Anterior cingulate cortex (tissue), 58 donors: ENCODE measurements around the gene MAP7.

ENCODE experiments used
- DNase-seq, 58 donors: peaks; one replicate each; lab custom pipeline; 2025; lab: John Stamatoyannopoulos, UW

The MAP7 gene

DNA sequence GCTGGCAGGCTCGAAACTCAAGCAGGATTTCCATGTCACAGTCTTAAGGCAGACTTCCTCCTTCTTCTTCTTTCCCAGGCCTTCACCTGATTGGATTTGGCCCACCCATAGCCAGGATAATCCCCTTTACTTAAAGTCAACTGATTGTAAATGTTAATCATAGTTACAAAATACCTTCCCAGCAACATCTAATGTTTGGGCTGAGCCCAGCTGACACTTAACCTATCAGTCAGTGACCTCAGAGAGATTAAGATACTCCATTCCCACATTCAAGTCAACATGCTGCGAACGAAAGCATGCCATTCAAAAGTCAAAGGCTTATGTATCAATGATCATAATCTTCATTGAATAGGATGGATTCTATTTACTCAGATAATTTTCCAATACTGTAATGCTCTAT is 16.0 kb downstream of the MAP7 start:
- no peak for DNase-seq

DNA sequence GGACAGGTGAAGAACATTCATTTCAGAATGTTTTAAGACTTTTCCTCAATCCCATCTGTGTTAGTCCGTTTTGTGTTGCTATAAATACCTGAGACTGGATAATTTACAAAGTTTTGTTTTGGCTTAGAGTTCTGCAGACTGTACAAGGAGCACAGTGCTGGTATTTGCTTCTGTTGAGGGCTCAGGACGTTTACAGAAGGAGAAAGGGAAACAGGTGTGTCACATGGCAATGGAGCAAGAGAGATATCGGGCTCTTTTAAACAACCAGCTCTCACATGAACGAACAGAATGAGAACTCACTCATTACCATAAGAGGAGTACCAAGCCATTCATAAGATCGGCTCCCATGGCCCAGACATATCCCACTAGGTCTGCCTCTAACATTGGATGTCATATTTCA is 16.7 kb downstream of the MAP7 start:
- DNase-seq = no peak

DNA sequence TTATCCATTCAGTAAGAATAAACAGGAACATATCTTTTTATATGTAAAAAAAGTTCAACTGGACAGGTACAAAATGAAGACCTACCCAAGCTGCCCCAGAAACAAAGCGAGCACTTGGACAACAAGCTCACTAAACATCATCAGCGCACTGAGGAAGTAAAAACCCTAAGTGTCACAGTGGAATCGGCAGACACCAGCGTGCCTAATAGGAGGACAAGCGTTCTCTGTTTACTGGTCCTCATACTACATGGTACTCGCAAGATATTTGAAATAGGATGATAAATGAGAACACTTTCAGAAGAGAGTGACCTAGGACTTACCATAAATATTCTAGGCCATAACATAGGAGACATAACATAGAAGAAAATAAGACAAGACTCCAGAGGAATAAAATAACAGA is 18.2 kb downstream of the MAP7 start:
- peak in 10 of 58 donors; percentile 3 to 52 (median 24) for DNase-seq

DNA sequence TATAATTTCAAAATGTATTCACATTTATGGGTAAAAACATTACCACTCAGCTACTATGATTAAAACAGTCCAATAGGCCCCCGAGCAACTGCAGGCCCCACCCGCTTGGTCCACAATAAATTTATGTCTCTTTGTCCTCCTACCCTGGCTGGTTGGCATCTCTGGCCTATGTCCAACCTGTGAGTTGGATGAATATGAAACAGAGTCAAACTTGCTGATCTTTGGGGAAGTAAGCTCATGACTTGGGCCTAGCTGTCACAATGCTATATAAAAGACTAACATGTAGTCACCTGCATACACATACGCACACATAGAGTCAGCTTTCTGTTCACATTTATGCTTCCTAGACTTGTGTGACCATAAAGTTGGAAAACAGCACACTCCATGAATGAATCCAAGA is 20.5 kb downstream of the MAP7 start:
- DNase-seq = peak in 1 of 58 donors; percentile 19

DNA sequence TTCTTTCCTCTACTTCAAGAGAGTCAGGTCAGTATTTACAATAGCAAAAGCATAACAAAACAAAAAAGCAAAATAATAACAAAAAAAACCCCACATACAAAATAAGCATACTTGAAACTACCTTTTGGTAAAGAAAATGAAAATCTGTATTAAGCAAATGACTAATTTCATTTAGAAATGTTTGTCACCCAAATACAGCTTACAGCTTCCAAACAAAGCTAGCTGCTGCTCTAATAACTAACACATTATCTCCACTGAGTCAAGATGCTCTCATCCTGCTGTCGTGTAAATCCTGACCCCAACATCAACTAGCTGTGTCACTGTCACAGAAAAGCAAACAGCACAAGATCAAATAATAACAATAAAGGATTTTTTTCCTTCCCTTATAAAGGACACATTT is 21.7 kb downstream of the MAP7 start:
- DNase-seq = no peak

DNA sequence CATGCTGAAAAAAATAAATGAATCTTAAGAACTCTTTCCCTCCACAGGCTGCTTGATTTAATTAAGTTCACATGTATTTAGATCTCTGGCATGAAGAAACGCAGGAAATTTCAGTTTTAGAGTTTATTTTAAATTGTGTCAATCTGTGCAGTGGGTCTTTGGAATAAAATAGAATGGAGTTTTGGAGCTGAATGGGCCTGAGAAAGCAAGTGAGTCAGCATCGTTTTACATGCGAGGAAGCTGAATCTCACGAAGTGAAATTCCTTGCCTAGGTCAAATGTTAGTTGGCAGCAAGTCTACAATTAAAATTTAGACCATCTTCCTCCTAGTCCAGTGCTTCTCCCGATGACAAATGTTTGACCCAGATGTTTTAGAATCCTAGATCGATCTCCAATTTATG is 22.4 kb downstream of the MAP7 start:
- DNase-seq = no peak

DNA sequence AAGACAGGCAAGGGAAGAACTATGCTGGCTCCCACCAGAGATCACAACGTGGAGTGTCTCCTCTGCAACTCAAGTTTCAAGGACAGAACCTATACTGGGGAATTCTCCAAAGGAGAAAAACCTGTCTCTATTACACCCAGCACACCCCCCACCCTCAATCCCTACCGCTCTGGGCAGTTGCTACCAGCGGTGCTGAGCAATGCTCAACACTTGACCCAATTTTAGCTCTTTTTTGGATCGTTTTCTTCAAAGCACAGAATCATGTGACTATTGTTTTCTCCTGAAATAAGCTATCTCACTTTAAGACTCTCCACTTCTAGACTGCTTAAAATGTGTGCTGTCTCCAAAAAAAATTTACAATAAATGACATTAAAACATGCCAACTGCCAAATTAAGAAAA is 23.3 kb downstream of the MAP7 start:
- peak in 5 of 58 donors; percentile 33 to 76 (median 36) for DNase-seq

DNA sequence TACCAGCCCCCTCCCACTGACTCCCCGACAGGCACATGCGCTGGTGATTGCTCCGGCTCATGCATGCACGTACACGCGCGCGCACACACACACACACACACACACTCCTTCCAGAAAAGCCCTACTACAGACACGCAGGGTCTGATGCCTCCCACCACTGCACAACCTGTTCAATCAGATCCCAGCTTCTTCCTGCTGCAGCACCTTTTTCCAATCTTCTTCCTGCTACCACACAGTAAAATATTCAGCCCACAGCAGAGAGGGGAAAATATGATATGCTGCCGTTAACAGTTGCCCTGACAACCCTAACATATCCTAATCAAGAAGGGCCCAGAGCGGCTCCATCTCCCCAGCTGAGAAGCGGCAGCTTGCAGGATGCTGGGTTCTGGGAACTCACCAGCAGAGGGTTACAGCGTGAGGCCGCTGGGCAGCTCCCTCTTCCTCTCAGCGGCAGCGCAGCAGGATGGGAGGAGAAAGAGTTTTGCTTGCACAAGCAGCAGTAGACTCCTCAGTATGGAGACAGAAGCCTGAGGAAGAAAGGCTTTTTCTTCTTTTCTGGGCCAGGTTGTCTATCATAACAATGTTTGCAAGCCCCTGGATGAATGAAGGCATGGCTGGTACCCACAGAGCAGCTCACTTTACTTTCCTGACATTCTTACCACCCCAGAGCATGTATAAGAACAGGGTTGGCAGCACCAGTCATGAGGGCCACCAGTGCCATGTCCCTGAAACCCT is 23.9 kb downstream of the MAP7 start:
- peak in 57 of 58 donors; percentile 21 to 91 (median 76) for DNase-seq

DNA sequence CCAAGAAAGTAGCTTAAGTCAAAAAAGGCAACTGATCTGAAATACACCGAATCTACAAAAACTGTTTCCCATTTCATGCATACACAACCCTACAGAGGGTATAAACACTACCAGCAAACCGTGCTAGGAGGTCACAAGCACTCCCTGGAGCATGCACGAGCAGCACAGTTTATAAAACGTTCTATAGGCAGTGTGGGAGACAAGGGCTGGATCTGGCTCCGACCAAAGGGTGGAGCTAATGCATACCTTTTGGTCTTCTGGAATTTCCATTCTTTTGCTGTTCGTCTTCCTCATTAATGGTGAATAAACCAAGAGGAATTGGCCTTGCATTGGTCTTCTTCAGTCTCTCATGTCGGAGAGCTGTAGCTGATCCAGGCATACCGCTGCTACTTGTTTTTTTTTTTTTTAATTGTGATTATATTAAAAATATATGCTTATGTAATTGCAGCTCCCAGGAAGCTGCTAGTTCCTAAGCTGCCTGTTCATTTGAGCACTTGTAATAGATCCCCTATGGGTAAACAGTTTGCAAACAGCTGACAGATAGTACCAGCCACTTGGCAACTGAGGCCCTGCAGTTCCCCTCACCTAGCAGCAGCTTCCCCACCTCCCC is 24.5 kb downstream of the MAP7 start:
- peak in 32 of 58 donors; percentile 6 to 68 (median 36) for DNase-seq

DNA sequence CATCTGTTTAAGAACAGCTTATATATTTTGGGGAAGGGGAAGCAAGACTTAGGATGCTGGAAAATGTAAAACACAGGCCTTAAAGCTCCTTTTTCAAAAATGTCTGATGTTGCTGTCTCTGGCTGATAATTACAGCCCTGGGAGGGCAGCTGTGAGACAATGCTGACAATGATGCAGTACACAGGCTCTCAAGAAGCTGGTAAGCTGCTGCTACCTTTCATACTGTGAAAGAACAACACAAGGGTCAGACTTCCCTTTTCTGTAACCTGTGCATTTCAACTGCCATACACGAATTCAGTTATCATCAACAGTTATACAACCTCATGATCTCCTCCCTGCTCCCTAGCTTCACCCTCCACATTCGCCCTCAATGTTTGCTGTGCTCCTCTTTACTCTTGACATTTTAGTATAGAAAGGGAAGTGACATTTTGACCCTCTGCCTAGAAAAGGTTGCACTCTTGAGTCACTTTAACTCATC is 25.2 kb downstream of the MAP7 start:
- peak in 28 of 58 donors; percentile 3 to 50 (median 26) for DNase-seq

DNA sequence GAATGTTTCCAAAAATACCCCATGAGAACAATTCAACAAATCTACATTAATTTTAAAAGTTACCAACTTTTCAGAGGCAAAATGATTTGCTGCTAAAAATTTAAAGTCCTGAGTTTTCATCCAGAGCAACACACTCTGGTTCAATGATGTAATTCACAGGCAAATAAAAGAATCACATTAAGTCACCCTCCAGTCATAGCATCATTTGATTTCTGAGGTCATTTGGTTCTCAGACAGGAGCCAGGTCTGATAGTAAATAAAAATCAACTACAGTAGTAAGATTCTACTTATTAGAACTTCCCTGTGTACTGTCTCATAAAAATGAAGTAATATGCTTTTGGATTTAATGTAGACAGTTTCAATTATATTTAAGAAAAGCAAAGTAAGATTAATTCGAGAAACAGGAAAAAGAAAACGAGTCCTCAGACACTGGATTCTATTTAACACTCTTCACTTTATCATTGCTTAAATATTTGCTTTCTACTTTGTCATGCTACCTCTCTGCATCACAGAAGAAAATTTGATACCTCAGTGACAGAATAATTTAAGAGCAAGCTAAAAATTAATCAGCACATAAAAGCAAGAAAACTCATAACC is 25.8 kb downstream of the MAP7 start:
- peak in 1 of 58 donors; percentile 42 for DNase-seq

DNA sequence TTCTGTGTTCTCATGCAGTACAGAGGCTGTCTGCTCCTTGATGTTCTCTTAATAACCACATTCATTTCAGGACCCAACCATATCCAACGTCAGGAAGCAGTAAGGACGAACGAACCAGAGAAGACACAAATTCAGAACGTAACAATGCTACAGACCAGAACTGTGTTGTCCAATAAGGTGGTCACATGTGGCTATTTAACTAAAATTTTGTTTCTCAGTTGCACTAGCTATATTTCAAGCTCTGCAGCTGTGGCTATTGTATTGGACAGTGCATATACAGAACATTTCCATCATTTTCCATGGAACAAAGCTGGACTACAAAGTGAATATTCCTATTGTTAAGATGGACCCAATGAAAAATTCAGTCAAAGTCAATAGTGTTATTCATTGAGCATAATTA is 27.0 kb downstream of the MAP7 start:
- DNase-seq = peak in 4 of 58 donors; percentile 8 to 60 (median 30)

DNA sequence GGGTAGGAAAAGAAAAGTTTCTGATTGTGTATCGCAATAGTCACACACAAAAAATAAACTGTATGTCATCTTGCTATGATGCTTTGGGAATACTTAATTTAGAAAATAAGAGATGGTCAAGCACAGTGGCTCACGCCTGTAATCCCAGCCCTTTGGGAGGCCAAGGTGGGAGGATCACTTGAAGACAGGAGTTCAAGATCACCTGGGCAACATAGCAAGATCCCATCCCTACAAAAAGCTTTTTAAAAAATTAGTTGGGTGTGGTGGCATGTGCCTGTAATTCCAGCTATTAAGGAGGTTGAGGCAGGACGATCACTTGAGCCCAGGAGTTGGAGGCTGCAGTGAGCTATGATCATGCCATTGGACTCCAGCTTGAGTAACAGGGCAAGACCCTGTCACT is 27.6 kb downstream of the MAP7 start:
- no peak for DNase-seq

DNA sequence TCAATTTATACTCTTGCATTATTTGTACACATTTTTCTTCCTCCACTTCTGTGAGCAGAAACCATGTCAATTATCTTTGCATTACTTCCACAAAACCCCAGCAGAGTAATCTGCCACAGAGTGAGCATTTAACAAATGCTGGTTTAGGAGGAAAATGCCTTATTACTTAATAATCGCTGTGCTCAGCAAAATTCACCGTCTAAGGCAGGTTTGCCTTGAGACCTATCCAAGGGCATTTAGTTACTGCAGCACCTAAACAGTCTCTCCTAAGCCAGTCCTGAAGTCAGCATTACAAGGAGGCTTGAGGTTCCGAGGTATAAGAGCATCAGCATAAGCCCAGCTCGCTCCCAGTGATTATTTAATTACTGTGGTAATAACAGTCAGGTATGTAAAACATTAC is 28.3 kb downstream of the MAP7 start:
- DNase-seq = no peak

DNA sequence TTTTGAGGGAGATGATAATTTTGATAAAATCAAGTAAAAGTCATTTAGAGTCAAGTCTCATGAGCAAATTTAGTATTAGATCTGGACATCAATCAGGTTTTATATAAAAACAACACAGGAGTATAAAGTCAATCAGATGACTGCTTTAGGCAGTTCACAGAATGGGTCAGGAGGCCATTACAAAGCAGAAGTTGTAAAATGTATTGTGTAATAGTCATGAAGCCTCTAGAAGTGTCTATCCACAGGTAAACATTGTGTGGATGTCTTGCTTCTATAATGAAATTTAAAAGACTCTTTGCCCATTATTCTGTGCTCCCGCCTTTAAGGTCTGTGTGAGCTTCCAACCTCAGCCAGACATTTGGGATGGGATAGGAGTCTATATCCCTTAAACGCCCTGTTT is 28.8 kb downstream of the MAP7 start:
- no peak for DNase-seq

DNA sequence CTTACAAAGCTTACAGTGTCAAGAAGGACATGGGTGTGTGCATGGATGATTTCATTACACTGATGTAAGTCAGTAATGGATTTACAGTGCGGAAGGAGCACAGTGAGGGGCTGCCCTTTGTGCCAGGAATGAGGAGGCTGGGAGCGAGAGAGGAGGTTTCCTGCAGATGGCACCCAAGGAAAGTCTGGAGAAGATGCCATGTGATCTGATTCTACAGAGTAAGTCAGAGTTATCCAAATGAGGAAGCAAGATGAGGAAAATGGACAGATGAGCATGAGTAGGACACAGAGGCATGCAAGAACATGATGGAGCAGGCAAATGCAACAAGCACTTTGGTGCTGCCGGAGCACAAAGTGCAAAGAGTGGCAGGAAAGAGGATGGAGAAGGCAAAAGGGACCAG is 29.7 kb downstream of the MAP7 start:
- DNase-seq = no peak

DNA sequence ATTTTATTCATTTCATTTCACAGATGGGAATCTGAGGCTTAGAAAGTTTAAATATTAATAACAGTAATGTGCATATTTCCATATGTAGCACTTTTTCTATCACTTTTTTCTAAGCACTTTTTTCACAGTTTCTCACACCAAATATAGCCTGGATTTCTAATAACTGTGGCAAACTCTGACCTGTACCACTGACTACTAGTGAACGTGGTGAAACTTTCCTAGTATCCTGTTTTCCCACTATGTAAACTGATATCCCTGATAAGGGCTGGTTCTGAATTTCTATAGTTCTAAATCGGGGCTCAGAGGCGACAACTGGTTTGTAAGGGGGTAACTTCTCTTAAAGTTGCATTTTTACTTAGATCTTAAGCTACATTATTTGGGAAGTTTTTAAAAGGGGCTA is 32.6 kb downstream of the MAP7 start:
- no peak for DNase-seq

DNA sequence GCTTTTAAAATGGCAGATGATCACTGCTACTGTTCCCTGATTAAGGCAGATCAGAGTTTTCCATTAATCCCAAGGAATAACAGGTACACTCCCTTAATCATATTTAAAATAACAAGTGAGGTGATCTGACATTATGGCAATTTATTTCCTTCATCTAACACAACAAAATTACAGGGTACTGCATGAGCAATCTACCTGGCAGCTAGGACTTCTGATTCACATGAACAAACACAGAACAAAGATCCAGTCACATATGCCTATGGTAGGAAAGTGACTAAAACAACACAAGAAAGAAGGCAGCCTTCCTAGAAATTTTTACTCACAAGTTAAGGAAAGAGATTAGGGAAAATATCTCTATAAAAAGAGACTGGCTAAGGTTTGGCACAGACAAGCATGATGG is 33.2 kb downstream of the MAP7 start:
- no peak for DNase-seq

DNA sequence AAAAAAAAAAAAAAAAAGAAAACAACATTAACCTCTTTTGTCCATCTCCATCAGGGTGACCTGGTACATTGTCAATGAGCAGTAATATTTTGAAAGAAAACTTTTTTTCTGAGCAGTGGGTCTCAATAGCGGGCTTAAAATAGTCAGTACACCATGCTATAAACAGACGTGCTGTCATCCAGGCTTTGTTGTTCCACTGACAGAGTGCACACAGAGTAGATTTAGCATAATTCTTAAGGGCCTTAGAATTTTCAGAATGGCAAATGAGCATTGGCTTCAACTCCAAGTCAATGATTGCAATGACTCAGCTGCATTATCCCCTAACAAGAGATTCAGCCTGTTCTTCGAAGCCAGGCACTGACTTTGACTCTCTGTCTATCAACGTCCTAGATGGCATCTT is 35.6 kb downstream of the MAP7 start:
- DNase-seq = no peak

DNA sequence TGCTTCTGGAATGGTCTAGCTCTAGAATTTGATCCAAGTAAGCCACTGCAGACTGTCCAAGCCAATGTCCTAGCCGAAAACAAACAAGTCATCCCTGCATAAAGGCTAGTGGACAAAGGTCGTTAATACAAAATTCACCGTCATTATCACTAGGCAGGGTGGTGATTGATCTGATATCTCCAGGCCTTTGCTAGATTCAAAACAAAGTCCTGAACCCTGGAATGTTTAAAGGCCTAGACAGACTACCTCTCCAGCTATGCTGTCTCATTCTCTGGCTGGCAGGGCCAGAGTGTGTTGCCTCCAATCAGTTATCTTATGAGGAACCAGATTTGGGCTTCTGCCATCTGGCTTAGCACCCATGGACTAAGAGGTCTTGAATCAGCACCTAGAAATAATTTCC is 38.3 kb downstream of the MAP7 start:
- DNase-seq = peak in 1 of 58 donors; percentile 36

DNA sequence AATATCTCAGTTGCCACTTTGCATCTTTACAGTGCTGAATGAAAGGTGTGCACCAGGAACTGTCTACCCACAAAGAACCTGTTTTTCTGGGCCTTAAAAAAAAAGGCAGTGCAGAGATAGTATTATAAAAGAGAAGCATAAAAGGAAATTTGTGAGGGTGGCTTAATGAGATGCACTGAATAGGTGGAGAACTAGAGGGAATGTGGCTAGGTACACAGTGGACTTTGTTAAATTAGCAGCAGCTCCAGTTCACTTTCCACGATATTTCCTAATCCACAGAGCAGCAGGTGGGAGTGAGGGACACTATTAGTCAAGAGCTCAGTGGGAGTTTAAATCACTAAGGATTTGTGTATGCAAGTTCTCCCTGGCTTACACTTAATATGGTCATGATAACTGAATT is 38.8 kb downstream of the MAP7 start:
- DNase-seq = no peak

DNA sequence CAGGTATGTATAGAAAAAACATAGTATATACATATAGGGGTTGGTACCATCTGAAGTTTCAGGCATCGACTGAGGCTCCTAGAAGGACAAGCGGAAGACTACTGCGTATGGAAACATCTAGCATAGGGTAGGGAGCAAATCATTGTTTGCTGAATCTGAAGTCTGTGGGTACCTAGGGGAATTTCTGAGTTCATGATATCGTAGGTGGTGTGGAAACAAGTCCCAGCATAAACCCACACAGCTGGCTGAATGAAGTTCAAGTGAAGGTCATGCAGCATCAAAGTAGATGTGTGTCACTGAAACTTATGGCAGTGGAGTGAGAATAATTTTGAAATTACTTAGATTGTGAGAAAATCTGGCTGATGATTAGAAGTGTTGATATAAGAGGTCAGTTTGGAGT is 39.4 kb downstream of the MAP7 start:
- DNase-seq = no peak
